NCI-H2171 treated with DMSO at 0.1 percent for 48 hours (cell line): ENCODE measurements around the gene NUCB1.

Experiments
- DNase-seq: peaks from one replicate; lab custom pipeline; 2025; lab: John Stamatoyannopoulos, UW

The NUCB1 gene

DNA sequence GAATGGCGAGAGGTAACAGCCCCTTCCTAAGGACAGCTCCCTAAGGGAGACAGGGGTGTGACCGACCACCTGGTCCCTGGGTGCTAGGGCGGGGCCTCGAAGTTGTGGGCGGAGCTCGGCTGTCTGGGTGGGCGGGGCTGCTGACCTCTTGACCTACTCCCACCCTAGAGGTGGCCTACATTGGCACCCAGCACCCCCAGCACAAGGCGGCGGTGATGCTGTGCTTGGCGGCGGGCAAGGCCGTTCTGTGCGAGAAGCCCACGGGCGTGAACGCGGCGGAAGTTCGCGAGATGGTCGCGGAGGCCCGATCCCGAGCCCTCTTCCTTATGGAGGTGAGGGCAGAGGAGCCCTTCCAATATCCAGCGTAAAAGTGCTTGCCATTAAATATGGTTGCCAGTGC lies 35.8 kb downstream of the NUCB1 start:
- DNase-seq, result no peak

GRCh38 chr19:48938256-48938655 lies 38.1 kb downstream of the NUCB1 start:
- no peak for DNase-seq

GRCh38 chr19:48940902-48941301 lies 40.8 kb downstream of the NUCB1 start:
- DNase-seq, result no peak

- DNase-seq, result no peak
Measured at GRCh38 chr19:48943081-48943480, 43.0 kb downstream of the NUCB1 start.

- no peak for DNase-seq
Measured at GRCh38 chr19:48945415-48945814, 45.3 kb downstream of the NUCB1 start.

GRCh38 chr19:48945817-48946216 lies 45.7 kb downstream of the NUCB1 start:
- DNase-seq, result no peak

DNA sequence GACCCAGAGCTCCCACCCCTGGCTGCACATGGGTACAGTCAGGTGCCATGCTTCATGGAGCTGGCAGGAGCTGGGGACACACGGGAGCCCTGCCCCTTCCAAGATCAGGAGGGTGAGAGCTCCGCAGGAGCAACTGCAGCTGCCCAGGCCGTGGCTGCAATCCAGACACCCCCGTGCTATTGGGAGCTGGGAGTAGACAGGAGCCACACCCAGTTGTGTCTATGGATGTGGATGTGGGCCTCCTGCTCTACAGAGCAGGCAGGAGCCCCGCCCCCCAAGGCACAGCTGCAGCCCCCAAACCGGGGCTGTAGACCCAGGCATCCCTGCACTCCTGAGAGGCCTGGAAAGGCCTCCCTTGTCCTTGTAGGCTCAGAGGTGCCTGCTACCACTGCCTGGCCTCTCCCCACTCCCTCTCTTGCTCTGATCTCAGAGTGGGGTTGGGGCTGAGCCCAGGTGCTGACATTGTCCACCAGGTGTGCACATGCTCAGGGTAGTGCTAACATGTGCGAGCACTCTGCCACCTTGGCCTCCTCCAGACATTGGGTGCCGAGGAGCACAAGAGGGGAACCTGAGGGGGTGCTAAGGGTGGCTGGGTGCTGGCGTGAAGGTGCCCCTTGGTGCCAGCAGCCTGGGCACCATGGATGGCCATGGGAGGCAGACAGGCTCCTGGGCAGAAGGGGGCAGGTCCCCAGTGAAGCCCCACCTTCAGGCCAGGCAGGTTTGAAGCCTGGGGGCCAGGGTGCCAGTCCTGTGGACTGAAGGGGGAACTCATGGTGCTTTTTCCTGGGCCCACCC lies 46.5 kb downstream of the NUCB1 start:
- no peak for DNase-seq

DNA sequence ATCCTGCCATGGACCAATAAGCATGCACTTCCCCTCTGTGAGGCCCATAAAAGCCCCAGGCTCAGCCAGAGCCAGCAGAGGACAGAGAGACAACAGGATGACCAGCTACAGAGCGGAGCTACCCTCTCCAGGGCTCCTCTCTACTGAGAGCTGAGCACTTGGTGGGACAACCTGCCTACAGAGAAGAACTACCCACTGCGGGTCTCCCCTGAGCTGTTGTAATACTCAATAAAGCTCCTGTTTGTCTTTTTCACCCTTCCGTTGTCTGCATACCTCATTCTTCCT lies 47.1 kb downstream of the NUCB1 start:
- DNase-seq, result no peak

GRCh38 chr19:48950159-48950558 lies 50.0 kb downstream of the NUCB1 start:
- DNase-seq, result no peak

DNA sequence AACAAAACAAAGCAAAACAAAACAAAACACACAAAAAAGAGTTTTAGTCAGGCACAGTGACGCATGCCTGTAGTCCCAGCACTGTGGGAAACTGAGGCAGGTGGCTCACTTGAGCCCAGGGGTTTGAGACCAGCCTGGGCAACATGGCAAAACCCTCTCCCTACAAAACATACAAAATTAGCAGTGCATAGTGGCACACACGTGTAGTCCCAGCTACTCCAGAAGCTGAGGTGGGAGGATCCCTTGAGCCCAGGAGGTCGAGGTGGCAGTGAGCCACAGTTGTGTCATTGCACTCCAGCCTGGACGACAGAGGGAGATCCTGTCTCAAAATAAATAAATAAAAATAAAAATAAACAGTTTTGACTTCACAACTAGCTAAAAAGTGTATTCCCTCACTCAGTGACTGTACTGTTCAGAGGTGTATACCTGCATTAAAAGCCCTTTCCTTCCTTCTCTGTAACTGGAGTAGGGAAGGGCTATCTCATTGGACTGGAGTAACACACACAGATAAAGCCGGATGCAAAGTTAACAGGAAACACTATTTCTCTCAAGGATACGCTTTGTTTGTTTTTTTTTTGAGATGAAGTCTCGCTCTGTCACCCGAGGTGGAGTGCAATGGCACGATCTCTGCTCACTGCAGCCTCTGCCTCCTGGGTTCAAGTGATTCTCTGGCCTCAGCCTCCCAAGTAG lies 50.9 kb downstream of the NUCB1 start:
- DNase-seq, result no peak

- no peak for DNase-seq
Measured at GRCh38 chr19:48953141-48953540, 53.0 kb downstream of the NUCB1 start.

DNA sequence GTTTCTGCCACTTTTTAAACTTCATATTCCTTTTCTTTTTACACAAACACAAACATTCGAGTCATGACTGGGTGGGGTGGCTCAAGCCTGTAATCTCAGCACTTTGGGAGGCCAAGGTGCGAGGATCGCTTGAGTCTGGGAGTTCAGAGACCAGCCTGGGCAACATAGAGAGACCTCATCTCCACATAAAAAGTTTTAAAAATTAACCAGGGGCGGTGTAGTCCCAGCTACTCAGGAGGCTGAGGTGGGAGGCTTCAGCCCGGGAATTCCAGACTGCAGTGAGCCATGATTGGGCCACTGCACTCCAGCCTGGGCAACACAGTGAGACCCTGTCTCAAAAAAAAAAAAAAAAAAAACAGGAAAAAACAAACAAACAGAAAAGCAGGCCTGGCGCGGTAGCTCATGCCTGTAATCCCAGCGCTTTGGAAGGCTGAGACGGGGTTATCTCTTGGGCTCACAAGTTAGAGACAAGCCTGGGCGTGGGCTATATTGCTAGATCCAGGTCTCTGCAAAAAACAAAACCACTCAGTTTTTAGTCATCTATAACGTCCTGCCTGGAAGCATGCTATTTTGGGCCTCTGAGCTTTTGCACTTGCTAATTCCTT lies 54.0 kb downstream of the NUCB1 start:
- DNase-seq, result no peak

DNA sequence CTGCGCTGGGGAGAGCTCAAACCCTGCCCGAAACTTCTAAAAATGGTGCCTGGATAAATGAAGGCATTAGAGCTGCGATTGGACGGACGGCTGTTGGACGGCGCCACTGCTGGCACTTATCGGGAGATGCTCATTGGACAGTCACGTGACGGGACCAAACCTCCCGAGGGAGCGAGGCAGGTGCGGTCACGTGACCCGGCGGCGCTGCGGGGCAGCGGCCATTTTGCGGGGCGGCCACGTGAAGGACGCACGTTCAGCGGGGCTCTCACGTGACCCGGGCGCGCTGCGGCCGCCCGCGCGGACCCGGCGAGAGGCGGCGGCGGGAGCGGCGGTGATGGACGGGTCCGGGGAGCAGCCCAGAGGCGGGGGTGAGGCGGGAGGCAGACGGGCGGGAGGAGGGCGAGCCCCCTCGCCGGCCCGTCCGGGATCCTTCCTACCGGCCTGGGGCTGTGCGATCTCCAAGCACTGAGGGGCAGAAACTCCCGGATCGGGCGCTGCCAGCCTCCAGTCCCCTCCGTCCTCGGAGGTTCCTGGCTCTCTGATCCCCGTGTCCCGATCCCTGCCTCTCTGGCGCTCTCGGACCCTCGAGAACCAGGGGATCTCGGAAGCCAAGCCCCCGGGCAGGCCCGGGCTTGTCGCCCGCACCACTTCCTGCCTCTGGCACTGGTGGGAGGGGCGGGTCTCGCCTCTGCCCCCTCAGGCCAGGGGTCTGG lies 54.6 kb downstream of the NUCB1 start, which contains the start of gene BAX:
BAX (plus strand) TSS at position 281 of the 713 bp plus-strand sequence; CDS start at position 335, 54 bp downstream.
- peak; percentile 96 for DNase-seq

GRCh38 chr19:48955308-48955958 lies 55.3 kb downstream of the NUCB1 start:
- DNase-seq, result no peak

DNA sequence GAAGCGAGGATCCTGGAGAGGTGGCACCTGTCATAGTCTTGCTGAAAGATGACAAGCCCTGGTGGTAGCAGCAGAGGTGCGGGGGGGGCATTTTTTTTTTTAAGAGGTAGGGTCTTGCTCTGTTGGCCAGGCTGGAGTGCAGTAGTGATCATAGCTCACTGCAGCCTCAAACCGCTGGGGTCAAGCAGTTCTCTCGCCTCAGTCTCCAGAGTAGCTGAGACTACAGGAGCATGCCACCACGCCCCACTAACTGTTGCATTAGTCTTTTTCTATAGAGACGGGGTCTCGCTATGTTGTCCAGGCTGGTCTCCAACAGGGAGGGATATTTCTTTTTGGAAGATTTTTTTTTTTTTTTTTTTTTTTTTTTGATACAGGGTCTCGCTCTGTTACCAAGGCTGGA lies 57.9 kb downstream of the NUCB1 start:
- no peak for DNase-seq

GRCh38 chr19:48959341-48960239 lies 59.5 kb downstream of the NUCB1 start:
- no peak for DNase-seq

GRCh38 chr19:48961051-48961649 lies 61.0 kb downstream of the NUCB1 start:
- DNase-seq, result no peak

GRCh38 chr19:48961673-48962028 lies 61.5 kb downstream of the NUCB1 start:
- no peak for DNase-seq

- no peak for DNase-seq
Measured at GRCh38 chr19:48962029-48962848, 62.1 kb downstream of the NUCB1 start.

GRCh38 chr19:48962849-48963165 lies 62.7 kb downstream of the NUCB1 start:
- DNase-seq, result no peak
